ENCODE data around the gene FIGLA. TPM values are rescaled to one million over a fixed set of nuclear protein-coding genes. Genes with fewer than 3 reads are reported as not detected.

FIGLA gene
- total and polyA plus RNA-seq, 3 donors from 2014 or later, result 0.62 to 0.69 TPM; not detected in 1

DNA sequence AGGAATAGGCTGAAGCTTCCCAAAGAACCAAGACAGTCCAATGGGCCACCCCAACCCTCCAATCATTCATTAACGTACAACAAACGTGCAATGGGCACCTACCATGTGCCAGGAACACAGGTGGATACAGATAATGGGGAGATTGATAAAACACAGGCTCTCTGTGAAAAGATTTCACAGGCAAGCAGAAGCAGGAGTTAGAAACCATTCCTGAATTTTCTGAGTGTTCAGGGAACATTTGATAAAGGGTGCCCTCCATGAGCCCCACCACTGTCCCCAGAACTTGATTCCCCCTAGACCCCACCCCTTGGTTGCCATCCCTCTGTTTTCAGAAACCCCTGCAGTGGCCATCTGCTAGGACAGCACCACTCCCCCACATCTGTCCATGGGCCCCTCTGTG is 43.7 kb upstream of the FIGLA start:
- Histone ChIP-seq H3K36me3 (ENCODE audit: low read depth, missing control alignments) (no peaks in the 10 kb centered on the region), H3K4me1 (peaks cover 7% of the 10 kb centered on the region), H3K27ac (no peak overlapping the region), H3K27me3 (no peaks in the 10 kb centered on the region), H3K9me3 (no peaks in the 10 kb centered on the region), H3K4me3 (no peak overlapping the region)
- no peak for DNase-seq
- 82 to 97% methylated on average over 2 of the region's 2 CpGs for WGBS, 2 donors
- intact Hi-C loops (cut with DNase I; ENCODE audit: low total_unique reads), result no loop called here
- TF ChIP-seq, protein P1, sequence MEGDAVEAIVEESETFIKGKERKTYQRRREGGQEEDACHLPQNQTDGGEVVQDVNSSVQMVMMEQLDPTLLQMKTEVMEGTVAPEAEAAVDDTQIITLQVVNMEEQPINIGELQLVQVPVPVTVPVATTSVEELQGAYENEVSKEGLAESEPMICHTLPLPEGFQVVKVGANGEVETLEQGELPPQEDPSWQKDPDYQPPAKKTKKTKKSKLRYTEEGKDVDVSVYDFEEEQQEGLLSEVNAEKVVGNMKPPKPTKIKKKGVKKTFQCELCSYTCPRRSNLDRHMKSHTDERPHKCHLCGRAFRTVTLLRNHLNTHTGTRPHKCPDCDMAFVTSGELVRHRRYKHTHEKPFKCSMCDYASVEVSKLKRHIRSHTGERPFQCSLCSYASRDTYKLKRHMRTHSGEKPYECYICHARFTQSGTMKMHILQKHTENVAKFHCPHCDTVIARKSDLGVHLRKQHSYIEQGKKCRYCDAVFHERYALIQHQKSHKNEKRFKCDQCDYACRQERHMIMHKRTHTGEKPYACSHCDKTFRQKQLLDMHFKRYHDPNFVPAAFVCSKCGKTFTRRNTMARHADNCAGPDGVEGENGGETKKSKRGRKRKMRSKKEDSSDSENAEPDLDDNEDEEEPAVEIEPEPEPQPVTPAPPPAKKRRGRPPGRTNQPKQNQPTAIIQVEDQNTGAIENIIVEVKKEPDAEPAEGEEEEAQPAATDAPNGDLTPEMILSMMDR (IDR thresholded peaks at IDR 0.05), result no peak
- TF ChIP-seq POLR2A (IDR thresholded peaks at IDR 0.05), result no peak

DNA sequence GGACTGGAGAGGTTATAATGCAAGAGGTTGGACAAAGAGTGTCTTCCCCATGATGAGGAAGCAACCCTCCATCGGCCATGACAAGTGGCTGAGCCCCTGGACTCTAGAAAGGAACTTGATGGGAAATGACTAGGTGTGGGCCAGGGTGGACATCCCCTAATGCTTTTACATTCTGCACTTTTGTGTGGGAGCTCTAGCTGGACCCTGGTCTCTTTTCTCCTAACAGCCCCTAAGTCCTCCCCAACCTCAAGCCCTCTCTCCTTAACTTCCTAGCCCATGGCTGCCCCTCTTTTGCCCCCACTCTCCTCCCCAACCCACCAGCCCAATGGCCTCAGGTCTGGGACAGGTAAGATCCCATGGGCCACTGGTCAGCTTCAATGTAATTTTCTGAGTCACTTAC is 42.8 kb upstream of the FIGLA start:
- Histone ChIP-seq H3K9me3 (no peaks in the 10 kb centered on the region), H3K4me3 (no peak overlapping the region), H3K27me3 (no peaks in the 10 kb centered on the region), H3K27ac (no peak overlapping the region), H3K4me1 (peaks cover 7% of the 10 kb centered on the region), H3K36me3 (ENCODE audit: low read depth, missing control alignments) (no peaks in the 10 kb centered on the region)
- WGBS, 2 donors, result 80 to 89% methylated on average over 1 of the region's 1 CpG
- intact Hi-C loops (cut with DNase I; ENCODE audit: low total_unique reads), result no loop called here
- no peak for DNase-seq
- TF ChIP-seq, protein P1 (IDR thresholded peaks at IDR 0.05), result no peak
- no peak for TF ChIP-seq POLR2A (IDR thresholded peaks at IDR 0.05)

DNA sequence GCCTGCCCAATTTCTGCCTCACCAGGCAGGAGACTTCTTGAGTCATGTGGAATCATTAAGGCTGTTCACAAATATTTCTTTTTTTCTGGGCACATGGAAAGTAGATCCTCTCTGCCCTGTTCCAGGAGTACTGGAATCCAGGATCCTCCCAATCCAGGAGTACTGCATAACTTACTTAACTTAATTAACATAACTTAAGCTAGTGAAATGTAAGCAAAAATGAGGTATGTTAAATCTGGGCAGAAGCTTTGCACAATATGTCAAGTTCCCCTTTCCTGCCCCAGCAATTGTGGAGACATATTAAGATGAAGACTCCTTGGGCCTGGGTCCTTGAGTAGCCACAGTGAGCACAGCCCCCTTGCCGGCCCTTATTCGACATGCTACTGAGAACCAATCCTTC is 41.9 kb upstream of the FIGLA start:
- WGBS, 2 donors, result 85 to 98% methylated on average over 2 of the region's 2 CpGs
- H3K36me3 ChIP-seq (ENCODE audit: low read depth, missing control alignments), result no peaks in the 10 kb centered on the region
- DNase-seq, result no peak
- H3K4me1 ChIP-seq, result peaks cover 7% of the 10 kb centered on the region
- H3K27me3 ChIP-seq, result no peaks in the 10 kb centered on the region
- TF ChIP-seq POLR2A (IDR thresholded peaks at IDR 0.05), result no peak
- TF ChIP-seq, protein P1 (IDR thresholded peaks at IDR 0.05), result no peak
- no peaks in the 10 kb centered on the region for H3K9me3 ChIP-seq
- no peak overlapping the region for H3K4me3 ChIP-seq
- intact Hi-C loops (cut with DNase I; ENCODE audit: low total_unique reads), result no loop called here
- no peak overlapping the region for H3K27ac ChIP-seq

DNA sequence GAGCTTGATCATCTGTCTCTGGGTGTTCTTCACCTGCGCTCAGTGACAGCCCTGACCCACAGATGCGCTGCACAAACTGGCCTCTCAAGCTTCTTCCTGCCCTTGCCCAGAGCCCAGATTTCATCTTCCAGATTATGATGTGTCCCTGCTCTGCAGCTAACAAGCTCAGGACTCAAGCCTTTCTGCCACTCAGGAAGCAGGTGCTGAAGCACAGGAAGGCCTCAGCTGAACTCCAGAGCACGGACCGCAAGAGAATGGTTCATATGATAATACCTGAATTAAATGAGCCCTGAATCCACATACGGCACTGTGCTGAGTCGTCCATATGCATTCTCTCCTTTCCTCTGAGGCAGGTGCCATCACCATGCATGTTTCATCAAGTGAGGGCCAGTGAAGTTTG is 41.4 kb upstream of the FIGLA start:
- intact Hi-C loops (cut with DNase I; ENCODE audit: low total_unique reads), result no loop called here
- 74 to 92% methylated on average over 6 of the region's 6 CpGs for WGBS, 2 donors

DNA sequence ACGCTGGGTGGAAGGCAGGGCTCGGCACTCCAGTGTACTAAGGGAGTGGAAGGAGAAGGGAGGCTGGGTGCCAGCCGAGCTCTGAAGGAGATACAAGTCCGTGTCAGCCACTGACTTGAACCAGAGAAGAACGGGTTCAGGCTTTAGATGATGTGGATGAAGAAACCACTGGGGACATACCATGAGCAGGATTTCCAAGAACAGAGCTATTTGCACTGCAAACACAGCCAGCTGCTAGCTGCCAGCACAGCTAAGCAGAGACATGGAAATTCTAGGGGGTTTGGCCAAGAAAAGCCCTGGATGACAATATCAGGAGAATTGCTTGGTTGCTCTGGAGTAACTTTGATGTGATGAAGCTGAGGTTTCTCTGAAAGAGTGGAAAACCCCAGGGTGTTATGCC is 39.9 kb upstream of the FIGLA start:
- TF ChIP-seq, protein P1 (IDR thresholded peaks at IDR 0.05), result no peak
- no peak for TF ChIP-seq POLR2A (IDR thresholded peaks at IDR 0.05)
- Histone ChIP-seq H3K4me3 (no peak overlapping the region), H3K27ac (no peak overlapping the region), H3K4me1 (peaks cover 7% of the 10 kb centered on the region), H3K9me3 (no peaks in the 10 kb centered on the region), H3K36me3 (ENCODE audit: low read depth, missing control alignments) (no peaks in the 10 kb centered on the region), H3K27me3 (no peaks in the 10 kb centered on the region)
- WGBS, 2 donors, result 48 to 50% methylated on average over 5 of the region's 5 CpGs
- no peak for DNase-seq
- intact Hi-C loops (cut with DNase I; ENCODE audit: low total_unique reads), result no loop called here

More for the DNA sequence above, 41.4 kb upstream of the FIGLA start:
- Histone ChIP-seq H3K4me1 (peaks cover 7% of the 10 kb centered on the region), H3K27ac (no peak overlapping the region), H3K4me3 (no peak overlapping the region), H3K9me3 (no peaks in the 10 kb centered on the region), H3K27me3 (no peaks in the 10 kb centered on the region), H3K36me3 (ENCODE audit: low read depth, missing control alignments) (no peaks in the 10 kb centered on the region)
- no peak for DNase-seq
- TF ChIP-seq, protein P1 (IDR thresholded peaks at IDR 0.05), result no peak
- TF ChIP-seq POLR2A (IDR thresholded peaks at IDR 0.05), result no peak

Data from testis (tissue), 3 donors.